NCI-H226 (cell line): ENCODE data around the gene RETREG2.

Experiments
- DNase-seq: peaks from one replicate; pipeline ENCODE4 v3.0.0-alpha.2; 2015

RETREG2 gene, protein sequence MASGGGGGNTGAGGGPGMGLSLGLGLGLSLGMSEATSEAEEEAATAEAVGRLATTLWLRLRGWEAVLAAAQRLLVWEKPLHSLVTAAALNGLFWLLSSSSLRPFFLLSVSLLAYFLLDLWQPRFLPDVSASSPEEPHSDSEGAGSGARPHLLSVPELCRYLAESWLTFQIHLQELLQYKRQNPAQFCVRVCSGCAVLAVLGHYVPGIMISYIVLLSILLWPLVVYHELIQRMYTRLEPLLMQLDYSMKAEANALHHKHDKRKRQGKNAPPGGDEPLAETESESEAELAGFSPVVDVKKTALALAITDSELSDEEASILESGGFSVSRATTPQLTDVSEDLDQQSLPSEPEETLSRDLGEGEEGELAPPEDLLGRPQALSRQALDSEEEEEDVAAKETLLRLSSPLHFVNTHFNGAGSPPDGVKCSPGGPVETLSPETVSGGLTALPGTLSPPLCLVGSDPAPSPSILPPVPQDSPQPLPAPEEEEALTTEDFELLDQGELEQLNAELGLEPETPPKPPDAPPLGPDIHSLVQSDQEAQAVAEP

DNA sequence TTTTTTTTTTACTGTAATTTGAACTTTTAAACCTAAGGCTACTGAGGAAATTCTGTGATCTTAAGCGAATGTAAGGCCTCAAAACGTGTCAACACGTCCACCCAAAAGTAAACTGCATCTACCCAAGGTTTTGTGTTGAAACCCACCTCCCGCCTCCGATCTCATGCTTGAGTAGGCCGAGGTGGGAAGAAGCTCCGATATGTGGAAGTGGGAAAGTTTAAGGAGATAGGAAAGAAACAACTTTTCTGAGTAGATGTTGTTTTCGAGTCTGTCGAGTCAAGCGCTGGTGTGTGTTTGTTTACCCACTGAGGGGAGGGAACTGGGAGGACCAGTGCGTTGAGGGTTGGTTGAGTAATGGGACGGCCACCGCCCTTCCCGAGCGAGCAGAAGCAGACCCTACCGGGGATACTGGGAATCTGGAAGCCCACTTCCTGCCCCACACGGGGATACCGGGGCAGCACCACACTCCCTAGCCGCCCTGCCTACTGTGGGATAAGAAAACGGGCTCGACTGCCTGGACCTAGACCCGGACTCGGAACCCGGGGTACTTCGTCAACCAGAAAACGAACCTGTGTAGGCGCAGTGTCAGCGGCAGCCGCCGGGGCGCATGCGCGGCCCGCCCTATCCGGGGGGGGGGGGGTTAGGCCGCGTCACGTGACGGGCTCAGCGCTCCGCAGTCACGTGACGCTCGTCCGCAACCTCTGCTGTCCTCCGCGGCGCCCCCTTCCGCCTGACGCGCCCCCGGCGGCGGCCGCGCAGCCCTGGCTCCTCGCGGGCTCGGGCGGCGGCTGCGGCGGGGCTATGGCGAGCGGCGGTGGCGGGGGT is at the start of gene RETREG2:
TSS of gene RETREG2 (plus strand) at position 724 of the 825 bp plus-strand sequence. CDS start at position 802, 78 bp downstream.
- peak; percentile 81 for DNase-seq

DNA sequence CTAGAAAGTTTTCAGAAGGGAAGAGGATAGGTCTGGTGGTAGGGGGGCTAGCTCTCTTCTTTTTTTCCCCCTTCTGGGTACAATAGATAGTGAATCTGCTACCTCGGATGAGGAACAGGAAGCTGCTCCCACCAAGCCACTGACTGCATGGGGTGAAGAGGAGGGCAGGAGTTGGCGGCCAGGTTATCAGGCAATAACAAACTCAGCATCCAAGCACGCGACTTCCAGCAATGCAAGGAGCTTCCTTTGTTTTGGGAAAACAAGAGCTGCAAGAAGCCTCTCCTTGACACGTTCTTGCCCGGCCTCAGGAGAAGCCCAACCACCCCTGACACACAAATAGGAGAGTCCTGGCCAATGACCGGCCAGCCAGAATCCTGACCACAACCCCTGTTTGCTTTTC is 49.7 kb upstream of the RETREG2 start:
- no peak for DNase-seq

DNA sequence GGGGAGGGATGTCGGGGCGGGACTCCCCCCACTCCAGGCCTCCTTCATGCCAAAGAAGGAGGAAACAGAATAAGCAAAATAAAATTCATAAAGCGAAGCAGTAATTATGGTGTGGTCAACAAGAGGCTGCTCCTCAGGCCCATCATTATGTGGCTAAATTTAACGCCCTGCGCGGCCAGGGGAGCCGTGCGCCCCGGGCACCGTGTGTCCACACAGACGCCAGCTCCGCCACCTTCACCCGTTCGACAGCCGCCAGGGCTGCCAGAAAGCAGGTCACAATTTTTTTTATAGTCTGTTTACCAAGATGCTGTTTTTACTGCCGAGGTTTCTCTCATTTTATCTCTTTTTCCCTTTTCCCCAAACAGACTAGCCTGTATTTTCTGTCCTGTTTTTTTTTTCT is 48.5 kb upstream of the RETREG2 start:
- DNase-seq, result no peak

DNA sequence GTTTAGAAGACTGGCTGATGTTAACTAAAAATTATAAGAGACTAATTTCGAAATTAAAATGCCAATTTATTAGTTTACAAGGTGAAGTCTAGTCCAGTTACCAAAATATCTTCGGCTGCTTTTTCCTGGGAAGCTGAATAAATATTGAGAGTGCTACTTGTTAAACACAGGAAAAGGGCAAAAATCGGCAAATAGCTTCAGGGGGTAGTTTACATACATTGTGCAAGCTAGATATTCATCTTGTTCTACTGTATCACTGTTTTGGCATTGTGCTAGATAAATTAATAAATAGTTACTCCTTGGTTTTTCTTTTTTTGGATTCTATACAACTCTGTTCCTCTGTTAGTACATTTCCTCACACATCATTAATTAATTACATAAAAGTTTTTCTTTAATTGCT is 46.7 kb upstream of the RETREG2 start:
- no peak for DNase-seq

DNA sequence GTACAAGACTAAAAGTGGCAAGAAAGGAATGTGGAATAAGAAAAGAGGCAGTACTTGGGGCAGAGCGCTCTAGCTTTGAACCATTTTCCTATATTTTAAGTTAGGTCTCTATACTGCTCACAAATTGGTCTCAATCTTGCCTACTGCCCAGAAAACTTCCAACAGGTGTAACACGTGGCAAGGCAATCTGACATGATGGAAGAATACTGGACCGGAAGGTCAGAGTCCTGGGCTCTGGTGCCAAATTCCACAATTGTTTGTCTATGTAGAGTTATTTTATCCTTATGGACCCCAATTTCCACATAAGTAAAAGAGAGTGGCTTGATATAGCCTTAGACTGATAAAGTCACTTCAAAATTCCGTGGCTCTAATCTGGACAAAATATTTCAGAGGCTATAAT is 46.3 kb upstream of the RETREG2 start:
- no peak for DNase-seq

DNA sequence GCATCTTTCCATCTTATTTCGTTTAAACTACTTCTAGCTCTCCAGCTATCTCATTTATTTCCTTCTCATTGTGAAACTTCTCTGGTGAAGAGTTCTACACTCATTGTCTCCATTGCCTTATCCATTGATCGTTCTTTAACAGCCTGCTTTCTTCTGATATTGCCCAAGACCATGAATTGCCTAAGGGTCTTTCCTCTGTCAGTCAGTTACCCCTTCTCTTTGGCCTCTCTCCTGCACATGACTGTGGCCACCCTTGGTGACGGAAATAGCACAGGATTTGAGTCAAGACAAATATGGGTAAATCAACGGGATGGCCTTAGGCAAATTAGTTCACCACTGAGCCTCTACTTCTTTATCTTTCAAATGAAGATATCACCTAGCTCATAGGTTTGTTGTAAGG is 44.1 kb upstream of the RETREG2 start:
- no peak for DNase-seq

DNA sequence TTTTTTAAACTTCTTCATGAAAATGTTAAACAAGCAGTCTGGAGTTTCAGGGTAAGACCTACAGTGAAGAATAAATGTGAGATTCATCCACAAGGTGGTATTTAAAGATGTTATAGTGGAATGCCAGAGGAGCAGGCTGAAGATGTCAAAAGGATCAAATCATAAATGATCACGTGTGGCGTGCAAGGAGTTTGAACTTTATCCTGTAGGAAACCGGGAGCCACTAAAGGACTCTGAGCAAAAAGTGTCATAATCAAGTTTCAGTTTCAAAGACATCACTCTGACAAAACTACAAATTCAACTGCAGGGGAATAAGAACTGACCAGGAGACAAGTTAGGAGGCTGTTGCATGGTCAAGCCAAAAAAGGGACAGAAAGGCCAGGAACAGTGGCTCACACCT is 37.4 kb upstream of the RETREG2 start:
- no peak for DNase-seq

DNA sequence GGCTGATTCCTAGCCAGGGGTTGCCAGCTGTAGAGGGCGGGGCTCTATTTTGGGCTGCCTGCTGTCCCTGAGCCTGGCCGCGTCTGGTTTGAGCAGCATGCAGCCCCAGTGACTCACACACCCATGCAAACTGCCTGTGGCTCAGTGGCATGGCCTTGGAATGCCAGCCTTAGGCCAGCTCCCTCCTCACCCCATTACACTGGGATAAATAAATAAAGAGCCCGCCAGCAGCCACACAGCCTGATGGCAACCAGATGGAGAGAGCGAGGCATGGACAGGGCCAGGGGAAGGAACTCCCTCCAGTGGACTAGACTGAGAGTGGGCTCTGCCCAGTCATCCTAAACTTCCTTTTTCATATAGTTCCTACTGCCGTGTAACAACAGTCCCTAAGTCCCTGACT is 35.7 kb upstream of the RETREG2 start:
- no peak for DNase-seq

DNA sequence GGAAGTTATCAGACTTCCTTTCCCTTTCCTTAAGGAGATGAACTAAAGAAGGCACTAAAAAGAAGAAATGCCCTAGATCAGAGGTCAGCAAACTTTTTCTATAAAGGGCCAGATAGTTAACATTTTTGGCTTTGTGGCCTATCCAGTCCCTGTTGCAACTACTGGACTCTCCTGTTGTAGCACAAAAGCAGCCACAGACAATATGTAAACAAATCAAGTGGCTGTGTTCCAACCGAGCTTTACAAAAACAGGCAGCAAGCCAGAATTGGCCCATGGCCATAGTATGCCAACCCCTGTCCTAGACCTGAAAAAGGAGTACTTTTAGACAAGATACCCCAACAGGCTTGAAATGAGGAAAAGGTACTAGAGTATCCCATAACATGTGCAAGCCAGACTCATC is 28.4 kb upstream of the RETREG2 start:
- DNase-seq, result no peak

DNA sequence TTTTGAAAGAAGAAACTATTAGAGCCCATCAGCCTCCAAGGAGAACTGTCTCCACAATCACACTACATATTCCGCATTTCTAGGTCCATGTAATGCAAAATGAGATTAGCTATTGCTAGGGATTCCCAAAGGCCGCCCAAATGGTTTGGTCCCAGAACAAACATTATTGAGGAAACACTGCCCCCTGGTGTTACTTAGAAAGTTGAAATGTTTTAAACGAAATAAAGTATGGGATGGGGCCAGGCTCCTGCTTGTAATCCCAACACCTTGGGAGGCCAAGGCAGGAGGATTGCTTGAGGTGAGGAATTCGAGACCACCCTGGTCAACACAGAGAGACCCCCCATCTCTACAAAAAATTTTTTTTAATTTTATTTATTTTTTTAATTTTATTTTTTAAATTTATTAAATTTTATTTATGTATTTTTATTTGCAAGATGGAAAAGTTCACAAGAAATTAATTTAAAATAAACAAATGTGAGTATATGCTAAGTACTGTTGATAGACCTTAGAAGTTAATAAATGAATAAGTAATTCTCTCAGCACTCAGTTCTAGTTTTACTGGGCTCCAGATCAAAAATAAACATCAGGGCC is 22.9 kb upstream of the RETREG2 start:
- DNase-seq, result peak; percentile 37

DNA sequence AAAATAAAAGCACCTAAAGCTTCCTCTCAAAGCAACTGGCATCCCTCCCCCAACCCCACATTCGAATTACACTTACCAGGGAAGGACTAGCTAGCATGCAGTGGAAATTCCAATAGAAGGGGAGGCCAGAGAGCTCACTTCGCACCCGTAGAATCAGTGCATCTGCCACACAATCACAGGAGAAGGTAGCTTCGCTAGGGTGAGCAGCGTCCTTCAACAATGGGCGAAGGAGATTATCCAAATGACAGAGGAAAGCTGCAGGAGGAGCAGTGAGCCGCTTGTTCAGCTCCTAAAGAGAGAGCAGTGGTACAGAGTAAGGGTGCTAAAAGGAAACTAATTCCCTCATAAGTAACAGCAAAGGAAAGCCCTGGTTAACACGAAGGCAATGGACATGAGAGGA is 20.7 kb upstream of the RETREG2 start:
- DNase-seq, result no peak

DNA sequence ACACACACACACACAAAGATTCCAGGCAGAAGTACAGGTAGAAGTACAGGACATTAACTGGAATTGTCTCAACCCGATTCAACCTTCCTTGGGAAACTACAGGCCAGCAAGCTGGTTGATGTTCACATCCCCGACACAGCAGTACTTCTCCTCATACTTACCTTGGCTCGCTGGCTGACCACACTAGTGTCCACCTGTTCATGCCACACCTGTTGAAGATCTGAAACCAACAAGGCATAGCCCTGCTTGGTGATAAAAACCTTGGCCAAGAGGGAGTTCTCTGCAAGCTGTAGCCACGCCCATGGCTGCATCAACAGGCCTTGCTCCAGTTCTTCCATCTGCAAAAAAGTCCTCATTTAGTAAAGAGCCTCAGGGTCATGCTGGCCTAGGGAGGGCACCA is 20.1 kb upstream of the RETREG2 start:
- no peak for DNase-seq

DNA sequence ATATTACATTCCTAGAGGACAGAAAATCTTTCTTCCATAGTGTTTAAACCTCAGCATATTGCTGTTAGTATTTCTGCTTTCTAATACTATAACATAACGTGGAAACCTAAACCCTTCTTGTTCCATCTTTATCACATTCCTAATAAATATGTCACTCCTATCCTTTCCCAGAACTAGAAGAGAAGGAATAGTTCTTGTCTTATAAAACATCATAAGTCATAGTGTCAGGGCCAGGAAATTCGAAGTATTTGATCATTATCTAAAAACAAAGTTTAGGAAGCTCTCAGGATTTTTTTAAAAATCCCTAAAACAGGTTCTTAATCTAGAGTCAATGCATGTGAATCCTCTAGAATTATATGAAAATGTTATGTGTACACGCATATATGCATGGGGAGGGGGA is 19.5 kb upstream of the RETREG2 start:
- DNase-seq, result no peak

DNA sequence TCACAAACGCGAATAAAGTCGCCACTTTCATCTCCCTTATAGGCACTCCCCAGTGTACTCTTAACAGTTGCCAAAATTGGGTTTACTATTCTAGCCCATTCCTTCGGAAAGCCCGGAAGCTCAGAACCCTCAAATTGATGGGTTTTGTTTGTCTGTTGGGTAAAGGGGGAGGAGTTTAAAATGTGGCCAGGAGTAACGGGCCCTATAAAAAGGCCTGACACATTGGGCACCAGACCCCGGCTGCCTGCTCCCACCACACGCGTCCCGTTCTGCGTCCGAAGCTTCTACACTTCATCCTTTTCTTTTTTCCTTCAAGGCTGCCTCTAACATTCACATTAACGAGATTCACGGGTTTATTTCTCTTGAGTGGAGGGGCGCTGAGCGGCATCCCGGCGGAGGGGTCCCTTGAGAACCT is 18.3 kb upstream of the RETREG2 start:
- DNase-seq, result no peak

DNA sequence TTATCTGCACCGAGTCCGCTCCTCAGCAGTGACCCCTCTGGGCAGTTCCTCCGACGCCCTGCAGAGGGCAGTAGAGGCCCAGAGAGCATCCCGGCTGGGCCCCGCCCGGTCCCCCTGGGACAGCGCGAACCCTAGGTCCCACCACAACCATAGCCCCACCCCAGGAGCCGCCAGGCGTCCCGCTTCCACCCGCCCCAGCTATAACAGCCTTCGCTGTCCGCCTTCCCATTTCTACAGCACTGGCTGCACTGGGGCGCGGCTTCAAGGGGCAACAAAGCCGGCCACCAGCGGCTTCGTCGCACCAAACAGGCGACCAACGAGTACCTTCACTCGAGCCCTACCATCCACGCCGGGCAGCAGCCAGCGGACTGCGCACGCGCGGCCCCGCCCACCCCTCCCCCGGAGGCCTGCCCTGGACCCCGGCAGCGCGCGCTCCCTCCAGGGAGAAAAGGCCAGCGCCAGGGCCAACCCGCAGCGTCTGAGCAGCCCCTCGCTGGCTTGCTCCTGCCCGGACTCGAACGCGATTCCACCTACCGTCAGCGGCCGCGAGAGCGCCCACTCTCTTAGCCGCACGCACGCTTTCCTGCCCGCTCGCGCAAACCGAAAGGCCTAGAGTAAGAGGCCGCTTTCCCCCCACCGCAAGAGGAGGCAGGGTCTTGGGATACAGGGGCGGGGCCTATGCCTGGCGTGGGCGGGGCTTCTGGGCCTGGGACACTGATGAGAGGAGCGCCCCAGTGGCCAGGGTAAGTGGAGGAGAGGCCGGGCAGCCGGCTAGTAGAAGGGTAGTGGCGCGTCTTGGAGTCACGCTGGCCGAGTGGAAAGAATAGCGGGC is 17.7 kb upstream of the RETREG2 start, which contains the start of gene NHEJ1:
TSS of gene NHEJ1 (minus strand) at position 630 of the 832 bp plus-strand sequence. CDS start 2,453 bp downstream, outside the sequence.
- DNase-seq, result peak; percentile 76

DNA sequence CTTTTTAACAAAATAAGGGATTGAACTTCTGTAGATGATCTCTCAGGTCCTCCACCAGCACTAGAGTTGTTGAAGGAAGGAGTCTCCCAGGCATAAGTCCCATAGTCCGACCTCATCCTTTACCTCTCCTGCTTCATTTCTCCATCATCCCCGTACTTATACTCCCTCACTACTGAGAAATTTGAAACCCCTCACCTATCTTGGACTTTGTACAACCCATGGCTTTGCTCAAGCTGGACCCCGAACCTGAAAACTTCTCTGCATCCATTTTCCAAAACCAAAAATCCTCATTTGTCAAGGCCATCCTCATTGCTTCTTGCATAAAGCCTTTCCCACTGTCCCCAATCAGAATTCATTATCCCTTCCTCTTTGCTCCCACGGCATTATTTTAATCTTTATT is 17.0 kb upstream of the RETREG2 start:
- DNase-seq, result no peak

DNA sequence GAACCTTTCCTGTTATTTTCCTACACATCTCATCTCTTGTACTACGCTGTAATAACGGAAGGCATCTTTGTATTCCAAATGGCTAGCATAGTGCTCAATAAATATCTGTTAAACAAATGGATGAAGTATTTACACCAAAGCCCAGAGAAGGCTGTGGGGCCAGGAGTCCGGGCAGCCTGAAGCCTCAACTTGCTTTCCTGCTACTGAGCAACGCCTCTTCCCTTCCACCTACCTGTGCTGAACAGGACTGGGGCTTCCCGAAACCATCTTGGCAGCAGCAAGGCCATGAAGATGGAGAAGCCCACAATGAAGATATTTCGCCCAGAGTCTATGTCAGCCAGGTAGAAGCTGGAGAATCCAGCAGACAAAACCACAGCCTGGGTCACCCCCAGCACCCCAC is 14.9 kb upstream of the RETREG2 start:
- no peak for DNase-seq

DNA sequence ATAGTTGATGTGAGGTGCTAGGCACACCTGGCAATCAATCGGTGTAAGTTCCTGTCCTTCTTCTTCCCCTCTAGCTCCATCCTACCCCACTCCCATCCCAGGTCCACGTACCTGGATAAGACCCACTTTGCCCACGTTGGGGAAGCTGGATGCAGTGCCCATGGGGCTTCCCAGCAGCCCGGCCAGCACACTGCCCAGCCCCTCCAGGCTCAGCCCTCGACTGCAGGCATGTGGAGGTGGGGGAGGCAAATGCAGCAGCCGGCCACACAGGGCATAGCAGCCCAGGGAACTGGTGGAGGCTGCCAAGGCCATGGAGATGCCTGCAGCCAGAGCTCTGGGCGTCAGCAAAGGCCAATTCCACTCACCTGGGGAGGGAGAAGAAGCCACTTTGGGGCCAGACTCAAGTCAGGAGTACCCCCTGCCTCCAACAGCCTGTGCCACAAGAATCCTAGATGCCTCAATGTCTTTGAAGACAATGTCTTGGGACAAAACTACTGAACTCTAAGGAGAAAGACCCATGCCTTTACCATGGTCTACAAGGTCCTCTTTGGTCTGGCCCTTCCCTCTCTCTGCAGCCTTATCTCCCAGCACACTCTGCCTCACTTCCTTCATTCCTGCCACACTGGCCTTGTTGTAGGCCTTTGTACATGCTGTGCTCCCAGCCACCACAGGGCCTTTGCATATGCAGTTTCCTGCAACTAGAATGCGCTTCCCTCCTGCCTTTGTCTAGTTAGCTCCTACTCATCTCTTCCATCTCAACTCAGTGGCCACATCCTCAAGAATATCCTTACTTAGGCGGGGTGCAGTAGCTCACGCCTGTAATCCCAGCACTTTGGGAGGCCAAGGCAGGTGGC is 12.8 kb upstream of the RETREG2 start:
- DNase-seq, result no peak

DNA sequence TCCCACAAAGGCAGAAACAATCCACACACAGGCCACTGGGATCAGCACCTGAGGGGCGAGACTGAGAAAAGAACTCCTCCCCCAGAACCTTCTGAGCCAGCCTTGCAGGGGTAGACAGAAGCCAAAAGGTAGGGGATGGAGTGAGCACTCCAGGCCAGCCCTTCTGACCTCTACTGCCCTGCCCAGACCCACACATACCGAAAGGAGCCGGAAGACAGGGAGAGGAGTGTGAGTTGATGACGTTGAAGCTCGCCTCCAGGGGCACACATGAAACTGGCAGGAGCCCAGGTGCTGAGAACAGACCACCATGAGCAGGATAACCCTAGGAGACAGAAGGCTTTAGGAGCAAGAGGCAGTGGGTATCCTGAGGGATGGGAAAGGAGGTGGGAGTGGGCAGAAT is 10.1 kb upstream of the RETREG2 start:
- DNase-seq, result no peak

DNA sequence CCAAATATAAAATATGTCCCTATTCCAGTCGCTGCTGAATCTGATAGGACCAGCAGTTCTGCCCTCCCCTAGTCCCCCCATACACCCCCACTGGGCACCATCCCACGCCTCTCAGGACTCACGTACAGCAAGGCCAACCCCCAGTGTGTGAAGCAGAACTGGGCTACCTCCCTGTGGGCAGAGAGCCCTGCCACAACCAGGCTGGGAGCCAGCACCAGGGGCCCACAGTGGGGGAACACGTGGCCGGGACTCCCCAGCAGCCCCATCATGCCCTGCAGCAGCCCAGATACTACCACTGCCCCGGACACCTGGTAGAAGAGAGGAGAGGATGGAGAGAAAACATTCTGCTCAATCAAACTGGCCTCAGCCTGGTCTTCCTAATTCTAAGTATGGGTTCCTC is 9.5 kb upstream of the RETREG2 start:
- DNase-seq, result no peak

DNA sequence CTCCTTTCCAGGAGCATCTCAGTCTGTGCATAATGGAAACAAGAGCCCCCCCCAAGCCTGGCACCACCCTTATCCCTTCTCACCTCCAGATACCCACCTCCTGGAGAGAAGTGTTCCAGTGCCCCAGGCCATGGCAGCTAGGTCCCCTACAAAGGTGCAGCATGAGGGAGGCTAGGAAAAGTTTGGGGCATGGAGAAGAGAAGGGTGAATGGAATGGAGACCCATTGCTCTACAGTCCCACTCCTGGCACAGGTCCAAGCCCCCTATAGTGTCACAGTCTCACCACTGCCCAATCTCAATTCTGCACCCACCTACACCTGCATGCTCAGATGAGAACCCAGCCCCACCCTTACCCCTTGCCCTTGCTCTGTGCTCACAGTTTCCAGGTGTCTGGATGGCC is 9.1 kb upstream of the RETREG2 start:
- DNase-seq, result no peak
